HG03558 (cell line): ENCODE results near the gene TELO2.
A peak's percentile ranks its signal among the peaks of the same experiment; 100 is the strongest.
"Not testable (repeated sequence)": the region's sequence is repeated elsewhere in the genome, so short reads cannot be mapped to it uniquely, and the experiment has no call there.

Experiments used
- ATAC-seq: cut with Tn5 transposase; IDR thresholded peaks from one replicate; pipeline ENCODE4 v1.9.1; 2021; ENCODE audit warnings: moderate number of reproducible peaks; ENCODE audit not compliant: unreplicated experiment; ENCODE audit errors: extremely low read depth

Gene TELO2

GRCh38 chr16:1457489-1458245, 35.5 kb upstream of the TELO2 start:
- no peak for ATAC-seq

- ATAC-seq = no peak
These were observed 34.7 kb upstream of the TELO2 start for GRCh38 chr16:1458336-1458976.

- ATAC-seq = no peak
These were observed 34.2 kb upstream of the TELO2 start for GRCh38 chr16:1458977-1459341.

GRCh38 chr16:1459967-1460366, 33.2 kb upstream of the TELO2 start:
- ATAC-seq = no peak

- ATAC-seq = no peak
These were observed 32.5 kb upstream of the TELO2 start for GRCh38 chr16:1460602-1461138.

GRCh38 chr16:1461146-1461545, 32.0 kb upstream of the TELO2 start:
- no peak for ATAC-seq

GRCh38 chr16:1464196-1464893, 28.8 kb upstream of the TELO2 start:
- ATAC-seq = no peak

GRCh38 chr16:1464894-1465566, 28.1 kb upstream of the TELO2 start:
- no peak for ATAC-seq

- no peak for ATAC-seq
These were observed 27.6 kb upstream of the TELO2 start for GRCh38 chr16:1465567-1465915.

GRCh38 chr16:1466054-1466453, 27.1 kb upstream of the TELO2 start:
- ATAC-seq = no peak

- no peak for ATAC-seq
These were observed 26.1 kb upstream of the TELO2 start for GRCh38 chr16:1466968-1467521.

GRCh38 chr16:1468426-1468810, 24.7 kb upstream of the TELO2 start:
- no peak for ATAC-seq

GRCh38 chr16:1469141-1469540, 24.0 kb upstream of the TELO2 start:
- not testable (repeated sequence) for ATAC-seq

- ATAC-seq = no peak
These were observed 23.4 kb upstream of the TELO2 start for GRCh38 chr16:1469693-1470201.

GRCh38 chr16:1470481-1471251, 22.5 kb upstream of the TELO2 start:
- no peak for ATAC-seq

GRCh38 chr16:1471569-1472194, 21.5 kb upstream of the TELO2 start:
- ATAC-seq = no peak

- no peak for ATAC-seq
These were observed 20.2 kb upstream of the TELO2 start for GRCh38 chr16:1472974-1473373.

- peak; percentile 13 for ATAC-seq
These were observed 18.9 kb upstream of the TELO2 start for GRCh38 chr16:1474082-1474795.
